GM19025 (cell line): Measurements from ENCODE around the gene GDF7.

Experiments
- ATAC-seq: cut with Tn5 transposase; IDR thresholded peaks from one replicate; pipeline ENCODE4 v1.9.1; 2021; ENCODE audit warnings: mild to moderate bottlenecking, low read depth, moderate library complexity; ENCODE audit not compliant: unreplicated experiment

GDF7 gene

GRCh38 chr2:20728114-20728758, 61.3 kb downstream of the GDF7 start:
- no peak for ATAC-seq
